Measurements from ENCODE around the gene TMEM60.

DNA sequence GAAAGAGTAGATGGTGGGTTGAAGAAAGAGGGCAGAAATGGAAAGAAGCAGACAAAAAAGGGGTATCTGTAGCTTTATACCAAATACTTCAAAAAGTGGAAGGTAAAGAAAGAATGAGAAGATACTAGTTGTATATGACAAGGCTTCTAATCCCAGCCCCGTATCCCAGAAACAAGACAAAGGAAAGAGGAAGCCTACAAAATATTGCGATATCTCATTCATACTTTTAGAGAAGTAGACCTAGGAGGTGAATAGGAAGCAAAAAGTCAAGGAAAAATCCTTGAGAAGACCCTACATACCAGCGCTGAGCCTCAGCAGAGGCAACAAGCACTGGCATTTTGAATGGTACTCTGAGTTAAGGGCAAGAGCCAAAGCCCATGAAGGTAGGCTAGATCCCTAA, 26.9 kb upstream of the TMEM60 start:
- TF ChIP-seq CTCF (optimal IDR thresholded peaks at IDR 0.05 in 1 of 3, IDR thresholded peaks at IDR 0.05 in 1 of 3, conservative IDR thresholded peaks at IDR 0.05 in 1 of 3; ENCODE audit: extremely low read depth in 1 of 3, insufficient read depth in 2 of 3, low read length in 3 of 3) (no peak), EZH2 (IDR thresholded peaks at IDR 0.05; ENCODE audit: low read length) (no peak)
